Measurements from ENCODE around the gene CERS1.

GRCh38 chr19:18845961-18846360 lies 50.0 kb downstream of the CERS1 start:
- TF ChIP-seq, protein P1, sequence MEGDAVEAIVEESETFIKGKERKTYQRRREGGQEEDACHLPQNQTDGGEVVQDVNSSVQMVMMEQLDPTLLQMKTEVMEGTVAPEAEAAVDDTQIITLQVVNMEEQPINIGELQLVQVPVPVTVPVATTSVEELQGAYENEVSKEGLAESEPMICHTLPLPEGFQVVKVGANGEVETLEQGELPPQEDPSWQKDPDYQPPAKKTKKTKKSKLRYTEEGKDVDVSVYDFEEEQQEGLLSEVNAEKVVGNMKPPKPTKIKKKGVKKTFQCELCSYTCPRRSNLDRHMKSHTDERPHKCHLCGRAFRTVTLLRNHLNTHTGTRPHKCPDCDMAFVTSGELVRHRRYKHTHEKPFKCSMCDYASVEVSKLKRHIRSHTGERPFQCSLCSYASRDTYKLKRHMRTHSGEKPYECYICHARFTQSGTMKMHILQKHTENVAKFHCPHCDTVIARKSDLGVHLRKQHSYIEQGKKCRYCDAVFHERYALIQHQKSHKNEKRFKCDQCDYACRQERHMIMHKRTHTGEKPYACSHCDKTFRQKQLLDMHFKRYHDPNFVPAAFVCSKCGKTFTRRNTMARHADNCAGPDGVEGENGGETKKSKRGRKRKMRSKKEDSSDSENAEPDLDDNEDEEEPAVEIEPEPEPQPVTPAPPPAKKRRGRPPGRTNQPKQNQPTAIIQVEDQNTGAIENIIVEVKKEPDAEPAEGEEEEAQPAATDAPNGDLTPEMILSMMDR (IDR thresholded peaks at IDR 0.05 in 2 of 3, conservative IDR thresholded peaks at IDR 0.05 in 1 of 3; ENCODE audit: borderline replicate concordance in 1 of 3, insufficient read depth in 1 of 3, low read depth in 2 of 3, low read length in 2 of 3), result no peak
- no peak for TF ChIP-seq POLR2AphosphoS5 (IDR thresholded peaks at IDR 0.05; ENCODE audit: low read depth, low read length)
- no peak for TF ChIP-seq ELF1 (IDR thresholded peaks at IDR 0.05; ENCODE audit: borderline replicate concordance, low read depth)
- no peak for TF ChIP-seq POLR2A (IDR thresholded peaks at IDR 0.05; ENCODE audit: borderline replicate concordance, extremely low read depth, insufficient read depth, insufficient read length)
- no peak for TF ChIP-seq REST (IDR thresholded peaks at IDR 0.05; ENCODE audit: low read depth)
- no peak for TF ChIP-seq EZH2 (IDR thresholded peaks at IDR 0.05)

All from HCT116 (cell line).